Right ventricle myocardium inferior (tissue), 1 donor: Measurements from ENCODE around the gene UBXN2A. TPM values are rescaled to one million over a fixed set of nuclear protein-coding genes. Genes with fewer than 3 reads are reported as not detected.
"Not testable (repeated sequence)": the region's sequence is repeated elsewhere in the genome, so short reads cannot be mapped to it uniquely, and the experiment has no call there.

ENCODE experiments used
- ATAC-seq: fragments of 200-7000 bp; cut with Tn5 transposase; one replicate; pipeline ENCODE4 v1.9.1; 2020; ENCODE audit warnings: mild to moderate bottlenecking, moderate library complexity
- DNase-seq: peaks from one replicate; pipeline ENCODE4 v3.0.0; 2021; ENCODE audit errors: missing footprints
- intact Hi-C: fragments of 100-400 bp; cut with DNase I; formaldehyde crosslinking; loops from one replicate; pipeline ENCODE4 v1.11.0; 2022
- total RNA-seq: library from RNA; stranded (reverse); fragmentation: NEBNext Ultra II Directional; extraction: Animal tissue kit (Norgen Biotek cat#: 25700); gene quantifications from one replicate; pipeline ENCODE4 v1.2.1, GENCODE V29; 2021
- donor health status: DM: no; HTN: yes; CAD: no; lungs with severe emphysema.

The UBXN2A gene
- total RNA-seq, 1 donor from 2014 or later, result 21.2 TPM

- peak; percentile 98 for ATAC-seq
- intact Hi-C loops, result loop anchor here (1.0 to 2.0 kb wide), 2 partner anchors 13 to 150 kb away; partner anchors contain the start of genes SF3B6 and UBXN2A
These were observed 13.3 kb upstream of the UBXN2A start, which contains the start of gene ATAD2B for GRCh38 chr2:23926750-23927571. Gene ATAD2B, minus strand, starts transcription at chr2:23927123. Its CDS starts 353 bp downstream, at chr2:23926770.

GRCh38 chr2:23934259-23934658, 6.0 kb upstream of the UBXN2A start:
- ATAC-seq (no peak), DNase-seq (no peak)
- intact Hi-C loops, result no loop called here

More at GRCh38 chr2:23926750-23927571, 13.3 kb upstream of the UBXN2A start, which contains the start of gene ATAD2B:
- DNase-seq, result peak; percentile 96

- intact Hi-C loops, result loop anchor here (1.0 to 2.0 kb wide), 2 partner anchors 14 to 106 kb away; partner anchors contain the start of genes ATAD2B and WDCP
- DNase-seq (no peak), ATAC-seq (peak; percentile 32)
These were observed 706 bp downstream of the UBXN2A start for GRCh38 chr2:23940718-23941620.

- no peak for ATAC-seq
- DNase-seq, result no peak
- intact Hi-C loops, result loop anchor here (2.0 kb wide), 1 partner anchor 105 kb away; the partner anchor contains the start of gene WDCP
These were observed 1.4 kb downstream of the UBXN2A start for GRCh38 chr2:23941644-23942043.

GRCh38 chr2:23943666-23944065, 3.4 kb downstream of the UBXN2A start:
- intact Hi-C loops, result no loop called here
- ATAC-seq, result no peak

GRCh38 chr2:23944527-23944926, 4.3 kb downstream of the UBXN2A start:
- DNase-seq (no peak), ATAC-seq (peak; percentile 3)
- intact Hi-C loops, result no loop called here

More at GRCh38 chr2:23943666-23944065, 3.4 kb downstream of the UBXN2A start:
- DNase-seq, result no peak

GRCh38 chr2:23944976-23945375, 4.7 kb downstream of the UBXN2A start:
- DNase-seq (no peak), ATAC-seq (no peak)
- intact Hi-C loops, result no loop called here

- intact Hi-C loops, result no loop called here
- DNase-seq (no peak), ATAC-seq (no peak)
These were observed 7.1 kb downstream of the UBXN2A start for GRCh38 chr2:23947350-23947749.

- intact Hi-C loops, ATAC-seq, DNase-seq: not testable (repeated sequence)
These were observed 12.3 kb downstream of the UBXN2A start for GRCh38 chr2:23952558-23952957.

GRCh38 chr2:23953625-23954024, 13.4 kb downstream of the UBXN2A start:
- no peak for DNase-seq
- ATAC-seq, result no peak
- intact Hi-C loops, result no loop called here

- ATAC-seq (peak; percentile 77), DNase-seq (no peak)
- intact Hi-C loops, result no loop called here
These were observed 14.2 kb downstream of the UBXN2A start for GRCh38 chr2:23954325-23955014.

- no peak for DNase-seq
- no peak for ATAC-seq
- intact Hi-C loops, result no loop called here
These were observed 27.6 kb downstream of the UBXN2A start for GRCh38 chr2:23967846-23968245.

- intact Hi-C loops, result no loop called here
- no peak for ATAC-seq
These were observed 36.6 kb downstream of the UBXN2A start for GRCh38 chr2:23976883-23977282.

GRCh38 chr2:23988371-23988770, 48.1 kb downstream of the UBXN2A start:
- DNase-seq (no peak), ATAC-seq (no peak)
- intact Hi-C loops, result no loop called here

More at GRCh38 chr2:23976883-23977282, 36.6 kb downstream of the UBXN2A start:
- no peak for DNase-seq

- intact Hi-C loops, result no loop called here
- ATAC-seq (no peak), DNase-seq (no peak)
These were observed 52.7 kb downstream of the UBXN2A start for GRCh38 chr2:23992931-23993330.

GRCh38 chr2:23993736-23994269, 53.5 kb downstream of the UBXN2A start:
- DNase-seq, result no peak
- intact Hi-C loops, result no loop called here
- ATAC-seq, result no peak

- ATAC-seq (no peak), DNase-seq (no peak)
- intact Hi-C loops, result no loop called here
These were observed 54.3 kb downstream of the UBXN2A start for GRCh38 chr2:23994567-23994966.

GRCh38 chr2:24007693-24008092, 67.4 kb downstream of the UBXN2A start:
- intact Hi-C loops, result no loop called here
- DNase-seq (no peak), ATAC-seq (no peak)
